ENCODE results near the gene RAB11FIP3.

RAB11FIP3 gene

GRCh38 chr16:477301-478157 lies 52.1 kb downstream of the RAB11FIP3 start:
- TF ChIP-seq TCF12 (IDR thresholded peaks at IDR 0.05; ENCODE audit: low read depth): no peak
- TF ChIP-seq NFIC (IDR thresholded peaks at IDR 0.05): no peak
- TF ChIP-seq EP300 (IDR thresholded peaks at IDR 0.05; ENCODE audit: borderline replicate concordance): no peak
- TF ChIP-seq EGR1 (IDR thresholded peaks at IDR 0.05): no peak
- no peak for TF ChIP-seq CEBPB (IDR thresholded peaks at IDR 0.05)

- TF ChIP-seq NFIC (IDR thresholded peaks at IDR 0.05) (no peak), MAX (IDR thresholded peaks at IDR 0.05) (no peak), TCF12 (IDR thresholded peaks at IDR 0.05; ENCODE audit: low read depth) (no peak), TAF1 (IDR thresholded peaks at IDR 0.05; ENCODE audit: low read depth) (no peak), ZBTB7A (IDR thresholded peaks at IDR 0.05; ENCODE audit: low read depth) (no peak), FOXM1 (IDR thresholded peaks at IDR 0.05; ENCODE audit: borderline replicate concordance, low read depth) (no peak), EP300 (IDR thresholded peaks at IDR 0.05; ENCODE audit: borderline replicate concordance) (no peak)
Observed at GRCh38 chr16:482468-483185, 57.2 kb downstream of the RAB11FIP3 start.

- TF ChIP-seq EGR1 (IDR thresholded peaks at IDR 0.05) (no peak), RAD21 (IDR thresholded peaks at IDR 0.05; ENCODE audit: low read depth) (no peak), CEBPB (IDR thresholded peaks at IDR 0.05) (no peak), NFIC (IDR thresholded peaks at IDR 0.05) (no peak), REST (IDR thresholded peaks at IDR 0.05; ENCODE audit: low read depth) (no peak), TCF12 (IDR thresholded peaks at IDR 0.05; ENCODE audit: low read depth) (no peak), USF1 (IDR thresholded peaks at IDR 0.05) (no peak), CREB1 (IDR thresholded peaks at IDR 0.05; ENCODE audit: low read depth) (no peak), EP300 (IDR thresholded peaks at IDR 0.05; ENCODE audit: borderline replicate concordance) (no peak), TAF1 (IDR thresholded peaks at IDR 0.05; ENCODE audit: low read depth) (no peak), ZBTB7A (IDR thresholded peaks at IDR 0.05; ENCODE audit: low read depth) (no peak), MAX (IDR thresholded peaks at IDR 0.05) (no peak), TEAD4 (IDR thresholded peaks at IDR 0.05) (no peak), YY1 (IDR thresholded peaks at IDR 0.05; ENCODE audit: low read depth) (no peak), FOXM1 (IDR thresholded peaks at IDR 0.05; ENCODE audit: borderline replicate concordance, low read depth) (no peak)
Observed at GRCh38 chr16:483341-484075, 58.1 kb downstream of the RAB11FIP3 start.

- no peak for TF ChIP-seq ZBTB7A (IDR thresholded peaks at IDR 0.05; ENCODE audit: low read depth)
- TF ChIP-seq NFIC (IDR thresholded peaks at IDR 0.05): no peak
- TF ChIP-seq CEBPB (IDR thresholded peaks at IDR 0.05): no peak
- TF ChIP-seq EGR1 (IDR thresholded peaks at IDR 0.05): no peak
- no peak for TF ChIP-seq RAD21 (IDR thresholded peaks at IDR 0.05; ENCODE audit: low read depth)
- TF ChIP-seq REST (IDR thresholded peaks at IDR 0.05; ENCODE audit: low read depth): no peak
- TF ChIP-seq EP300 (IDR thresholded peaks at IDR 0.05; ENCODE audit: borderline replicate concordance): no peak
- no peak for TF ChIP-seq USF1 (IDR thresholded peaks at IDR 0.05)
- no peak for TF ChIP-seq YY1 (IDR thresholded peaks at IDR 0.05; ENCODE audit: low read depth)
- no peak for TF ChIP-seq TEAD4 (IDR thresholded peaks at IDR 0.05)
- no peak for TF ChIP-seq CREB1 (IDR thresholded peaks at IDR 0.05; ENCODE audit: low read depth)
- no peak for TF ChIP-seq TAF1 (IDR thresholded peaks at IDR 0.05; ENCODE audit: low read depth)
- TF ChIP-seq TCF12 (IDR thresholded peaks at IDR 0.05; ENCODE audit: low read depth): no peak
- no peak for TF ChIP-seq FOXM1 (IDR thresholded peaks at IDR 0.05; ENCODE audit: borderline replicate concordance, low read depth)
- no peak for TF ChIP-seq MAX (IDR thresholded peaks at IDR 0.05)
Observed at GRCh38 chr16:489606-490005, 64.2 kb downstream of the RAB11FIP3 start.
